OCI-LY3 (cell line): Measurements from ENCODE around the gene TRAPPC12.
"Not testable (repeated sequence)": the region's sequence is repeated elsewhere in the genome, so short reads cannot be mapped to it uniquely, and the experiment has no call there.

ENCODE experiments used
- EZH2phosphoT487 ChIP-seq: fragments of 200-600 bp; shearing (Covaris generic); IDR thresholded peaks from 2 replicates; pipeline ENCODE4 v1.6.1; 2018; ENCODE audit warnings: antibody characterized with exemption, mixed run types, low read depth
- TF ChIP-seq, protein P1 (sequence below): fragments of 200-600, 300-600 bp; sonication (generic); IDR thresholded peaks from 2 replicates; pipeline ENCODE4 v1.5.1; 2014; ENCODE audit warnings: antibody characterized with exemption, low read length, low read depth

DNA sequence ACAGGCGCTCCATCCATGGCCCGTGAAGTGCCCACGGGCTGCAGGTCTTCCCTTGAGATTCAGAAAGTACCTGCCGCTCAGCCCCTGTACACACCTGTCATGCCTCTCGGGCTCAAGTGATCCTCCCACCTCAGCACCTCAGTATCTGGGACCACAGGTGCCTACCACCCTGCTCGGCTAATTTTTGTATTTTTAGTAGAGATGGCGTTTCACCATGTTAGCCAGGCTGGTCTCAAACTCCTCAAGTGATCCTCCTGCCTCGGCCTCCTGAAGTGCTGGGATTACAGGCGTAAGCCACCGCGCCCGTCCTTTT, 112.9 kb downstream of the TRAPPC12 start:
- TF ChIP-seq, protein P1, sequence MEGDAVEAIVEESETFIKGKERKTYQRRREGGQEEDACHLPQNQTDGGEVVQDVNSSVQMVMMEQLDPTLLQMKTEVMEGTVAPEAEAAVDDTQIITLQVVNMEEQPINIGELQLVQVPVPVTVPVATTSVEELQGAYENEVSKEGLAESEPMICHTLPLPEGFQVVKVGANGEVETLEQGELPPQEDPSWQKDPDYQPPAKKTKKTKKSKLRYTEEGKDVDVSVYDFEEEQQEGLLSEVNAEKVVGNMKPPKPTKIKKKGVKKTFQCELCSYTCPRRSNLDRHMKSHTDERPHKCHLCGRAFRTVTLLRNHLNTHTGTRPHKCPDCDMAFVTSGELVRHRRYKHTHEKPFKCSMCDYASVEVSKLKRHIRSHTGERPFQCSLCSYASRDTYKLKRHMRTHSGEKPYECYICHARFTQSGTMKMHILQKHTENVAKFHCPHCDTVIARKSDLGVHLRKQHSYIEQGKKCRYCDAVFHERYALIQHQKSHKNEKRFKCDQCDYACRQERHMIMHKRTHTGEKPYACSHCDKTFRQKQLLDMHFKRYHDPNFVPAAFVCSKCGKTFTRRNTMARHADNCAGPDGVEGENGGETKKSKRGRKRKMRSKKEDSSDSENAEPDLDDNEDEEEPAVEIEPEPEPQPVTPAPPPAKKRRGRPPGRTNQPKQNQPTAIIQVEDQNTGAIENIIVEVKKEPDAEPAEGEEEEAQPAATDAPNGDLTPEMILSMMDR = not testable (repeated sequence)
- not testable (repeated sequence) for TF ChIP-seq EZH2phosphoT487
